K562 (cell line): Measurements from ENCODE around the gene EFHC2. TPM values are rescaled to one million over a fixed set of nuclear protein-coding genes. Genes with fewer than 3 reads are reported as not detected.

ENCODE experiments used
- MAFG ChIP-seq: fragments of 450-650 bp; conservative IDR thresholded peaks from 2 replicates; pipeline ENCODE4 v1.6.1; 2016; ENCODE audit warnings: missing genetic modification characterization, missing compliant biosample characterization
- RBM14 ChIP-seq: fragments of 200-400 bp; formaldehyde crosslinking; IDR thresholded peaks from 2 replicates; pipeline ENCODE4 v1.6.1; 2018; ENCODE audit warnings: low read depth, mild to moderate bottlenecking, low read length, moderate library complexity, borderline replicate concordance; ENCODE audit not compliant: insufficient read depth
- TCF3 ChIP-seq: sonication (generic); formaldehyde crosslinking; IDR thresholded peaks from 2 replicates; pipeline ENCODE4 v1.4.0; 2020; ENCODE audit warnings: mild to moderate bottlenecking, missing genetic modification reagents
- ZKSCAN8 ChIP-seq: fragments of 200-800 bp; sonication (Bioruptor generic); IDR thresholded peaks from 2 replicates; pipeline ENCODE4 v1.6.1; 2016; ENCODE audit warnings: missing genetic modification characterization, missing compliant biosample characterization
- polyA plus RNA-seq, 8 experiments: library from polyadenylated mRNA; depleted of rRNA in 4 of 8; stranded (reverse) in 5 of 8; unstranded in 3 of 8; fragments of >200 nt; fragmentation: Nextera tagmentation in 2 of 8; fragmentation: Illumina TruSeq in 1 of 8; extraction: Ambion mirVana in 2 of 8; extraction: Trizol in 1 of 8; gene quantifications; 2 replicates each; pipeline versions ENCODE4 v1.2.1 to v1.2.3, GENCODE V29; 2011 to 2014; ENCODE audit warnings: inconsistent platforms in 1 of 8, missing spikeins in 1 of 8
- total RNA-seq, 7 experiments: library from RNA; depleted of rRNA in 6 of 7; stranded (reverse); fragments of >200 nt in 6 of 7; fragmentation: Illumina TruSeq in 2 of 7; extraction: Trizol in 2 of 7; gene quantifications; 2 replicates each; pipeline versions ENCODE4 v1.2.1 to v1.2.3, GENCODE V29; 2011 to 2021; ENCODE audit warnings: low replicate concordance in 1 of 7
- TF ChIP-seq, protein P1 (sequence below): fragments of 450-650 bp; formaldehyde crosslinking; IDR thresholded peaks from 2 replicates; pipeline ENCODE4 v1.4.0; 2022; ENCODE audit warnings: missing genetic modification characterization
- TF ChIP-seq, protein P2 (sequence below): fragments of 200-800 bp; sonication (Bioruptor generic); IDR thresholded peaks from 2 replicates; pipeline ENCODE4 v1.6.1; 2017; ENCODE audit warnings: missing genetic modification characterization, missing compliant biosample characterization
- TF ChIP-seq, protein P3 (sequence below): fragments of 450-650 bp; IDR thresholded peaks from 2 replicates; pipeline ENCODE4 v1.6.1; 2016; ENCODE audit warnings: missing biosample characterization, missing genetic modification characterization
- TF ChIP-seq, protein P4 (sequence below): fragments of 200-800 bp; sonication (Bioruptor generic); IDR thresholded peaks from 2 replicates; pipeline ENCODE4 v1.6.1; 2017; ENCODE audit warnings: missing genetic modification characterization, missing compliant biosample characterization
- TF ChIP-seq, protein P5 (sequence below): fragments of 450-650 bp; IDR thresholded peaks from 2 replicates; pipeline ENCODE4 v1.6.1; 2016; ENCODE audit warnings: mild to moderate bottlenecking, moderate library complexity

Gene EFHC2
- total and polyA plus RNA-seq, 9 of the 15 experiments (the other 6 are each of a cell fraction or from before 2014, with no cell fraction given): 1.3 to 8.1 (median 3.0) TPM

DNA sequence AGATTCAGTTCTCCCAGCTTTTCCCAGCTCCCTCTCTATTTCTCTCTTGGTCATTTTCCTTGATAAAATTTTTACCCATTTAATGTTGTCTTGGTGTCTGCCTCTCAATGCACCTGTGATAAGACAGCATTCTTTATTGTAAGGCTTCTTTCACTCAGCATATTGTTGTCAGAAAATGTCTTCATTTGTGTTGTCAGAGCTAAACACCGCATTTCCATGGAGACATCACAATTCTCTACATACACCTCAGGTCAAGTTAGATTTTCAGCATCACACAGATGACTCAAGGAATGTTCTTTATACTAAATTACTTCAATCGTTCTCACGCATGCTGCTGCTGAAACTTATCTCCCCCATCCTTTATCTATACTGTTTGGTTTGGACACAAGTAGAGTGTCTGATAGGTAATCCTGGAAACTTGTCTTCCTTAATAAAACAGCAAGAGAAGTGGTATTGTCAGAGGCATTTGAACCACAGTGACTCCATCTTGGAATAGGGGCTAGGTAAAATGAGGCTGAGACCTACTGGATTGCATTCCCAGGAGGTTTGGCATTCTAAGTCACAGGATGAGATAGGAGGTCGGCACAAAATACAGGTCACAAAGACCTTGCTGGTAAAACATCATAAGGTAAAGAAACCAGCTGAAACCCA is 41.3 kb upstream of the EFHC2 start (continued):
- TF ChIP-seq, protein P1, sequence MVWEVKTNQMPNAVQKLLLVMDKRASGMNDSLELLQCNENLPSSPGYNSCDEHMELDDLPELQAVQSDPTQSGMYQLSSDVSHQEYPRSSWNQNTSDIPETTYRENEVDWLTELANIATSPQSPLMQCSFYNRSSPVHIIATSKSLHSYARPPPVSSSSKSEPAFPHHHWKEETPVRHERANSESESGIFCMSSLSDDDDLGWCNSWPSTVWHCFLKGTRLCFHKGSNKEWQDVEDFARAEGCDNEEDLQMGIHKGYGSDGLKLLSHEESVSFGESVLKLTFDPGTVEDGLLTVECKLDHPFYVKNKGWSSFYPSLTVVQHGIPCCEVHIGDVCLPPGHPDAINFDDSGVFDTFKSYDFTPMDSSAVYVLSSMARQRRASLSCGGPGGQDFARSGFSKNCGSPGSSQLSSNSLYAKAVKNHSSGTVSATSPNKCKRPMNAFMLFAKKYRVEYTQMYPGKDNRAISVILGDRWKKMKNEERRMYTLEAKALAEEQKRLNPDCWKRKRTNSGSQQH (CRISPR knock-in tag): no peak
- no peak for TF ChIP-seq MAFG
- no peak for TF ChIP-seq RBM14
- TF ChIP-seq, protein P2, sequence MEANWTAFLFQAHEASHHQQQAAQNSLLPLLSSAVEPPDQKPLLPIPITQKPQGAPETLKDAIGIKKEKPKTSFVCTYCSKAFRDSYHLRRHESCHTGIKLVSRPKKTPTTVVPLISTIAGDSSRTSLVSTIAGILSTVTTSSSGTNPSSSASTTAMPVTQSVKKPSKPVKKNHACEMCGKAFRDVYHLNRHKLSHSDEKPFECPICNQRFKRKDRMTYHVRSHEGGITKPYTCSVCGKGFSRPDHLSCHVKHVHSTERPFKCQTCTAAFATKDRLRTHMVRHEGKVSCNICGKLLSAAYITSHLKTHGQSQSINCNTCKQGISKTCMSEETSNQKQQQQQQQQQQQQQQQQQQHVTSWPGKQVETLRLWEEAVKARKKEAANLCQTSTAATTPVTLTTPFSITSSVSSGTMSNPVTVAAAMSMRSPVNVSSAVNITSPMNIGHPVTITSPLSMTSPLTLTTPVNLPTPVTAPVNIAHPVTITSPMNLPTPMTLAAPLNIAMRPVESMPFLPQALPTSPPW (CRISPR knock-in tag): no peak
- 0 out of 2 replicates have a peak, but pooled peaks have one; percentile 30 for TF ChIP-seq ZKSCAN8 (CRISPR knock-in tag)
- TF ChIP-seq, protein P3, sequence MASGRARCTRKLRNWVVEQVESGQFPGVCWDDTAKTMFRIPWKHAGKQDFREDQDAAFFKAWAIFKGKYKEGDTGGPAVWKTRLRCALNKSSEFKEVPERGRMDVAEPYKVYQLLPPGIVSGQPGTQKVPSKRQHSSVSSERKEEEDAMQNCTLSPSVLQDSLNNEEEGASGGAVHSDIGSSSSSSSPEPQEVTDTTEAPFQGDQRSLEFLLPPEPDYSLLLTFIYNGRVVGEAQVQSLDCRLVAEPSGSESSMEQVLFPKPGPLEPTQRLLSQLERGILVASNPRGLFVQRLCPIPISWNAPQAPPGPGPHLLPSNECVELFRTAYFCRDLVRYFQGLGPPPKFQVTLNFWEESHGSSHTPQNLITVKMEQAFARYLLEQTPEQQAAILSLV (tag): peak; percentile 18; the same call in 1 of the 2 replicates
- TF ChIP-seq, protein P4, sequence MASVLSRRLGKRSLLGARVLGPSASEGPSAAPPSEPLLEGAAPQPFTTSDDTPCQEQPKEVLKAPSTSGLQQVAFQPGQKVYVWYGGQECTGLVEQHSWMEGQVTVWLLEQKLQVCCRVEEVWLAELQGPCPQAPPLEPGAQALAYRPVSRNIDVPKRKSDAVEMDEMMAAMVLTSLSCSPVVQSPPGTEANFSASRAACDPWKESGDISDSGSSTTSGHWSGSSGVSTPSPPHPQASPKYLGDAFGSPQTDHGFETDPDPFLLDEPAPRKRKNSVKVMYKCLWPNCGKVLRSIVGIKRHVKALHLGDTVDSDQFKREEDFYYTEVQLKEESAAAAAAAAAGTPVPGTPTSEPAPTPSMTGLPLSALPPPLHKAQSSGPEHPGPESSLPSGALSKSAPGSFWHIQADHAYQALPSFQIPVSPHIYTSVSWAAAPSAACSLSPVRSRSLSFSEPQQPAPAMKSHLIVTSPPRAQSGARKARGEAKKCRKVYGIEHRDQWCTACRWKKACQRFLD: peak; percentile 74; the same call in 1 of the 2 replicates
- TF ChIP-seq, protein P5, sequence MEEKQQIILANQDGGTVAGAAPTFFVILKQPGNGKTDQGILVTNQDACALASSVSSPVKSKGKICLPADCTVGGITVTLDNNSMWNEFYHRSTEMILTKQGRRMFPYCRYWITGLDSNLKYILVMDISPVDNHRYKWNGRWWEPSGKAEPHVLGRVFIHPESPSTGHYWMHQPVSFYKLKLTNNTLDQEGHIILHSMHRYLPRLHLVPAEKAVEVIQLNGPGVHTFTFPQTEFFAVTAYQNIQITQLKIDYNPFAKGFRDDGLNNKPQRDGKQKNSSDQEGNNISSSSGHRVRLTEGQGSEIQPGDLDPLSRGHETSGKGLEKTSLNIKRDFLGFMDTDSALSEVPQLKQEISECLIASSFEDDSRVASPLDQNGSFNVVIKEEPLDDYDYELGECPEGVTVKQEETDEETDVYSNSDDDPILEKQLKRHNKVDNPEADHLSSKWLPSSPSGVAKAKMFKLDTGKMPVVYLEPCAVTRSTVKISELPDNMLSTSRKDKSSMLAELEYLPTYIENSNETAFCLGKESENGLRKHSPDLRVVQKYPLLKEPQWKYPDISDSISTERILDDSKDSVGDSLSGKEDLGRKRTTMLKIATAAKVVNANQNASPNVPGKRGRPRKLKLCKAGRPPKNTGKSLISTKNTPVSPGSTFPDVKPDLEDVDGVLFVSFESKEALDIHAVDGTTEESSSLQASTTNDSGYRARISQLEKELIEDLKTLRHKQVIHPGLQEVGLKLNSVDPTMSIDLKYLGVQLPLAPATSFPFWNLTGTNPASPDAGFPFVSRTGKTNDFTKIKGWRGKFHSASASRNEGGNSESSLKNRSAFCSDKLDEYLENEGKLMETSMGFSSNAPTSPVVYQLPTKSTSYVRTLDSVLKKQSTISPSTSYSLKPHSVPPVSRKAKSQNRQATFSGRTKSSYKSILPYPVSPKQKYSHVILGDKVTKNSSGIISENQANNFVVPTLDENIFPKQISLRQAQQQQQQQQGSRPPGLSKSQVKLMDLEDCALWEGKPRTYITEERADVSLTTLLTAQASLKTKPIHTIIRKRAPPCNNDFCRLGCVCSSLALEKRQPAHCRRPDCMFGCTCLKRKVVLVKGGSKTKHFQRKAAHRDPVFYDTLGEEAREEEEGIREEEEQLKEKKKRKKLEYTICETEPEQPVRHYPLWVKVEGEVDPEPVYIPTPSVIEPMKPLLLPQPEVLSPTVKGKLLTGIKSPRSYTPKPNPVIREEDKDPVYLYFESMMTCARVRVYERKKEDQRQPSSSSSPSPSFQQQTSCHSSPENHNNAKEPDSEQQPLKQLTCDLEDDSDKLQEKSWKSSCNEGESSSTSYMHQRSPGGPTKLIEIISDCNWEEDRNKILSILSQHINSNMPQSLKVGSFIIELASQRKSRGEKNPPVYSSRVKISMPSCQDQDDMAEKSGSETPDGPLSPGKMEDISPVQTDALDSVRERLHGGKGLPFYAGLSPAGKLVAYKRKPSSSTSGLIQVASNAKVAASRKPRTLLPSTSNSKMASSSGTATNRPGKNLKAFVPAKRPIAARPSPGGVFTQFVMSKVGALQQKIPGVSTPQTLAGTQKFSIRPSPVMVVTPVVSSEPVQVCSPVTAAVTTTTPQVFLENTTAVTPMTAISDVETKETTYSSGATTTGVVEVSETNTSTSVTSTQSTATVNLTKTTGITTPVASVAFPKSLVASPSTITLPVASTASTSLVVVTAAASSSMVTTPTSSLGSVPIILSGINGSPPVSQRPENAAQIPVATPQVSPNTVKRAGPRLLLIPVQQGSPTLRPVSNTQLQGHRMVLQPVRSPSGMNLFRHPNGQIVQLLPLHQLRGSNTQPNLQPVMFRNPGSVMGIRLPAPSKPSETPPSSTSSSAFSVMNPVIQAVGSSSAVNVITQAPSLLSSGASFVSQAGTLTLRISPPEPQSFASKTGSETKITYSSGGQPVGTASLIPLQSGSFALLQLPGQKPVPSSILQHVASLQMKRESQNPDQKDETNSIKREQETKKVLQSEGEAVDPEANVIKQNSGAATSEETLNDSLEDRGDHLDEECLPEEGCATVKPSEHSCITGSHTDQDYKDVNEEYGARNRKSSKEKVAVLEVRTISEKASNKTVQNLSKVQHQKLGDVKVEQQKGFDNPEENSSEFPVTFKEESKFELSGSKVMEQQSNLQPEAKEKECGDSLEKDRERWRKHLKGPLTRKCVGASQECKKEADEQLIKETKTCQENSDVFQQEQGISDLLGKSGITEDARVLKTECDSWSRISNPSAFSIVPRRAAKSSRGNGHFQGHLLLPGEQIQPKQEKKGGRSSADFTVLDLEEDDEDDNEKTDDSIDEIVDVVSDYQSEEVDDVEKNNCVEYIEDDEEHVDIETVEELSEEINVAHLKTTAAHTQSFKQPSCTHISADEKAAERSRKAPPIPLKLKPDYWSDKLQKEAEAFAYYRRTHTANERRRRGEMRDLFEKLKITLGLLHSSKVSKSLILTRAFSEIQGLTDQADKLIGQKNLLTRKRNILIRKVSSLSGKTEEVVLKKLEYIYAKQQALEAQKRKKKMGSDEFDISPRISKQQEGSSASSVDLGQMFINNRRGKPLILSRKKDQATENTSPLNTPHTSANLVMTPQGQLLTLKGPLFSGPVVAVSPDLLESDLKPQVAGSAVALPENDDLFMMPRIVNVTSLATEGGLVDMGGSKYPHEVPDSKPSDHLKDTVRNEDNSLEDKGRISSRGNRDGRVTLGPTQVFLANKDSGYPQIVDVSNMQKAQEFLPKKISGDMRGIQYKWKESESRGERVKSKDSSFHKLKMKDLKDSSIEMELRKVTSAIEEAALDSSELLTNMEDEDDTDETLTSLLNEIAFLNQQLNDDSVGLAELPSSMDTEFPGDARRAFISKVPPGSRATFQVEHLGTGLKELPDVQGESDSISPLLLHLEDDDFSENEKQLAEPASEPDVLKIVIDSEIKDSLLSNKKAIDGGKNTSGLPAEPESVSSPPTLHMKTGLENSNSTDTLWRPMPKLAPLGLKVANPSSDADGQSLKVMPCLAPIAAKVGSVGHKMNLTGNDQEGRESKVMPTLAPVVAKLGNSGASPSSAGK: no peak
- TF ChIP-seq TCF3 (CRISPR knock-in tag): no peak
